Mesendoderm (in vitro differentiated cells): ENCODE results near the gene BLTP3A. TPM values are rescaled to one million over a fixed set of nuclear protein-coding genes. Genes with fewer than 3 reads are reported as not detected.
"Not testable (repeated sequence)": the region's sequence is repeated elsewhere in the genome, so short reads cannot be mapped to it uniquely, and the experiment has no call there.

Experiments used
- DNase-seq: peaks from one replicate; pipeline ENCODE4 v3.0.0; 2013
- H2AK5ac ChIP-seq: 2 replicates; pipeline ENCODE4 v1.6.1; 2013; ENCODE audit warnings: low read length, inconsistent platforms
- H2BK120ac ChIP-seq: 2 replicates; pipeline ENCODE4 v1.6.1; 2013; ENCODE audit warnings: low read depth, mild to moderate bottlenecking, low read length, moderate library complexity, mixed read lengths
- H2BK15ac ChIP-seq: replicated peaks from 2 replicates; pipeline ENCODE4 v1.6.1; 2013; ENCODE audit warnings: low read depth, mild to moderate bottlenecking, moderate library complexity
- H2BK5ac ChIP-seq: 2 replicates; pipeline ENCODE4 v1.6.1; 2013; ENCODE audit warnings: low read length, inconsistent platforms
- H3K18ac ChIP-seq: 2 replicates; pipeline ENCODE4 v1.6.1; 2013; ENCODE audit warnings: mild to moderate bottlenecking, low read length, mixed read lengths
- H3K23ac ChIP-seq: one replicate; pipeline ENCODE4 v1.6.1; 2013; ENCODE audit warnings: low read length
- H3K27ac ChIP-seq: 2 replicates; pipeline ENCODE4 v1.5.1; 2013; ENCODE audit warnings: low read depth, mild to moderate bottlenecking, inconsistent platforms, low read length, moderate library complexity
- H3K27me3 ChIP-seq: 2 replicates; pipeline ENCODE4 v1.6.1; 2013; ENCODE audit warnings: low read length, control low read depth, mild to moderate bottlenecking, inconsistent platforms; ENCODE audit not compliant: insufficient read depth, poor library complexity
- H3K36me3 ChIP-seq: 2 replicates; pipeline ENCODE4 v1.6.1; 2013; ENCODE audit warnings: low read length, inconsistent platforms; ENCODE audit not compliant: control insufficient read depth, insufficient read depth
- H3K4ac ChIP-seq: one replicate; pipeline ENCODE4 v1.6.1; 2013; ENCODE audit warnings: low read depth, mild to moderate bottlenecking, low read length, moderate library complexity
- H3K4me1 ChIP-seq: 2 replicates; pipeline ENCODE4 v1.6.1; 2013; ENCODE audit warnings: low read depth, low read length, inconsistent platforms; ENCODE audit not compliant: control insufficient read depth
- H3K4me2 ChIP-seq: 2 replicates; pipeline ENCODE4 v1.6.1; 2013; ENCODE audit warnings: low read length
- H3K4me3 ChIP-seq: 2 replicates; pipeline ENCODE4 v1.5.1; 2013; ENCODE audit warnings: mild to moderate bottlenecking, low read length
- H3K56ac ChIP-seq: one replicate; pipeline ENCODE4 v1.6.1; 2013; ENCODE audit warnings: low read length
- H3K79me1 ChIP-seq: 2 replicates; pipeline ENCODE4 v1.6.1; 2013; ENCODE audit warnings: low read length, inconsistent platforms
- H3K79me2 ChIP-seq: 2 replicates; pipeline ENCODE4 v1.6.1; 2013; ENCODE audit warnings: mild to moderate bottlenecking, low read length; ENCODE audit not compliant: control insufficient read depth, insufficient read depth
- H3K9ac ChIP-seq: 2 replicates; pipeline ENCODE4 v1.6.1; 2013; ENCODE audit warnings: low read length, inconsistent platforms
- H4K5ac ChIP-seq: one replicate; pipeline ENCODE4 v1.6.1; 2013; ENCODE audit warnings: low read length
- H4K8ac ChIP-seq: one replicate; pipeline ENCODE4 v1.6.1; 2013; ENCODE audit warnings: low read depth, mild to moderate bottlenecking, control low read depth, low read length, moderate library complexity
- WGBS: extraction: QIAGEN DNeasy Blood & Tissue Kit; methylation state at CpG from one replicate; pipeline ENCODE4 v1.1.7; 2013; ENCODE audit warnings: low lambda C conversion rate, missing lambda C conversion rate; ENCODE audit not compliant: insufficient coverage; ENCODE audit errors: extremely low coverage; 5-methylcytosine and 5-hydroxymethylcytosine counted together
- polyA plus RNA-seq, 2 experiments: library from polyadenylated mRNA; stranded (reverse); fragments of 200-250 nt; gene quantifications; one replicate each; pipeline ENCODE4 v1.2.3, GENCODE V29; 2013

Gene BLTP3A
- polyA plus RNA-seq (2013, experiment 1 of 2): 8.2 TPM
- 8.4 TPM for polyA plus RNA-seq (2013, experiment 2 of 2)

GRCh38 chr6:34791701-34792604 is at the start of gene BLTP3A:
TSS of gene BLTP3A (plus strand) at chr6:34792083. CDS start at chr6:34792251, 168 bp downstream.
- H2AK5ac ChIP-seq: no peak within 1 kb of the TSS
- DNase-seq: peak; percentile 83
- H3K4me3 ChIP-seq: peak within 1 kb of the TSS; percentile 84
- peak within 1 kb of the TSS; percentile 29 for H2BK5ac ChIP-seq
- H3K79me2 ChIP-seq: peaks cover 5% of the 10 kb centered on the region
- H4K5ac ChIP-seq: peak within 1 kb of the TSS; percentile 24
- H3K4ac ChIP-seq: peak within 1 kb of the TSS; percentile 46
- H3K4me1 ChIP-seq: peaks cover 3% of the 10 kb centered on the region
- H2BK15ac ChIP-seq: no peak within 1 kb of the TSS
- peak within 1 kb of the TSS; percentile 83 for H3K18ac ChIP-seq
- no CpG with 5 or more reads among the region's 99 CpGs for WGBS
- H3K56ac ChIP-seq: peak within 1 kb of the TSS; percentile 95
- peak within 1 kb of the TSS; percentile 79 for H3K9ac ChIP-seq
- no peaks in the 10 kb centered on the region for H3K27me3 ChIP-seq
- H4K8ac ChIP-seq: peak within 1 kb of the TSS; percentile 57
- no peak within 1 kb of the TSS for H2BK120ac ChIP-seq
- peak within 1 kb of the TSS; percentile 91 for H3K27ac ChIP-seq
- peak within 1 kb of the TSS; percentile 91 for H3K4me2 ChIP-seq
- peak within 1 kb of the TSS; percentile 100 for H3K23ac ChIP-seq
- peaks cover 6% of the 10 kb centered on the region for H3K79me1 ChIP-seq
- no peaks in the 10 kb centered on the region for H3K36me3 ChIP-seq

DNA sequence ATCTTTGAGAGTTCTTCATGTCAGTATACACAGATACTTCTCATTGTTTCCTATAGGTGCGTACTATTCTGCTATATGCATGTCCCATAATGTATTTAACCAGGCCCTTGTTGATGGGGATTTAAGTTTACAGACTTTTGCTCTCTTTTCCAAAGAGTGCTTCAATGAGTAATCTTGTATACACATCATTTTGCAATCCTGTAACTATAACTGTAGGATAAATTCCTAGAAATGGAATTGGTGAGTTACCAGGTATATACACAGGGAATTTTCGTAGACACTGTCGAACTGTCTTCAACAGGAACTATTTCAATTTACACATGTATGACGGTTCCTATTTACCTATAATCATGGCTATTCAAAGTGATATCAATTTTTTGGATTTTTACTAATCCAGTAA is 49.8 kb upstream of the BLTP3A start:
- no peaks in the 10 kb centered on the region for H3K79me1 ChIP-seq
- no peak overlapping the region for H3K4me3 ChIP-seq
- no peak for DNase-seq
- no peak overlapping the region for H3K4ac ChIP-seq
- H3K4me2 ChIP-seq: no peak overlapping the region
- H3K27ac ChIP-seq: no peak overlapping the region
- no peak overlapping the region for H3K23ac ChIP-seq
- H3K27me3 ChIP-seq: no peaks in the 10 kb centered on the region
- H3K79me2 ChIP-seq: no peaks in the 10 kb centered on the region
- no peak overlapping the region for H2AK5ac ChIP-seq
- H3K36me3 ChIP-seq: no peaks in the 10 kb centered on the region
- H2BK5ac ChIP-seq: no peak overlapping the region
- H3K56ac ChIP-seq: no peak overlapping the region
- no peak overlapping the region for H3K18ac ChIP-seq
- H4K5ac ChIP-seq: no peak overlapping the region
- no peak overlapping the region for H3K9ac ChIP-seq
- no peak overlapping the region for H2BK120ac ChIP-seq
- no CpG with 5 or more reads among the region's 4 CpGs for WGBS
- H2BK15ac ChIP-seq: no peak overlapping the region
- H4K8ac ChIP-seq: no peak overlapping the region
- H3K4me1 ChIP-seq: no peaks in the 10 kb centered on the region

- H3K56ac ChIP-seq: no peak overlapping the region
- no peak overlapping the region for H2BK120ac ChIP-seq
- no peak for DNase-seq
- no peaks in the 10 kb centered on the region for H3K79me1 ChIP-seq
- no peak overlapping the region for H2BK5ac ChIP-seq
- no peak overlapping the region for H3K18ac ChIP-seq
- H3K23ac ChIP-seq: no peak overlapping the region
- no peak overlapping the region for H3K4ac ChIP-seq
- H4K8ac ChIP-seq: no peak overlapping the region
- no peak overlapping the region for H2AK5ac ChIP-seq
- H3K4me3 ChIP-seq: no peak overlapping the region
- H3K27me3 ChIP-seq: no peaks in the 10 kb centered on the region
- no peak overlapping the region for H3K9ac ChIP-seq
- H3K36me3 ChIP-seq: no peaks in the 10 kb centered on the region
- no peak overlapping the region for H3K27ac ChIP-seq
- no CpG with 5 or more reads among the region's 7 CpGs for WGBS
- no peak overlapping the region for H3K4me2 ChIP-seq
- no peak overlapping the region for H2BK15ac ChIP-seq
- no peaks in the 10 kb centered on the region for H3K4me1 ChIP-seq
- no peak overlapping the region for H4K5ac ChIP-seq
- H3K79me2 ChIP-seq: no peaks in the 10 kb centered on the region
Observed at GRCh38 chr6:34743625-34744293, 48.1 kb upstream of the BLTP3A start.

DNA sequence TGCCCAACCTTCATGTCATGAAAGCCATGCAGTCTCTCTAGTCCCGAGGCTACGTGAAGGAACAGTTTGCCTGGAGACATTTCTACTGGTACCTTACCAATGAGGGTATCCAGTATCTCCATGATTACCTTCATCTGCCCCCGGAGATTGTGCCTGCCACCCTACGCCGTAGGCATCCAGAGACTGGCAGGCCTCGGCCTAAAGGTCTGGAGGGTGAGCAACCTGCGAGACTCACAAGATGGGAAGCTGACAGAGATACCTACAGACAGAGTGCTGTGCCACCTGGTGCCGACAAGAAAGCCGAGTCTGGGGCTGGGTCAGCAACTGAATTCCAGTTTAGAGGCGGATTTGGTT is 47.6 kb upstream of the BLTP3A start:
- H3K27ac ChIP-seq, H3K56ac ChIP-seq, H3K36me3 ChIP-seq, H3K79me2 ChIP-seq, H2AK5ac ChIP-seq, H3K27me3 ChIP-seq, H3K4ac ChIP-seq, H3K4me1 ChIP-seq, H3K18ac ChIP-seq, H2BK120ac ChIP-seq, H3K79me1 ChIP-seq, H2BK5ac ChIP-seq, DNase-seq, H3K23ac ChIP-seq, H4K5ac ChIP-seq, H2BK15ac ChIP-seq, H3K9ac ChIP-seq, H3K4me3 ChIP-seq, H4K8ac ChIP-seq, H3K4me2 ChIP-seq: not testable (repeated sequence)
- WGBS: no CpG with 5 or more reads among the region's 10 CpGs

- no peak overlapping the region for H3K18ac ChIP-seq
- H2BK15ac ChIP-seq: no peak overlapping the region
- no peak overlapping the region for H2BK5ac ChIP-seq
- H4K5ac ChIP-seq: no peak overlapping the region
- no peaks in the 10 kb centered on the region for H3K79me1 ChIP-seq
- DNase-seq: no peak
- no peaks in the 10 kb centered on the region for H3K27me3 ChIP-seq
- H3K27ac ChIP-seq: no peak overlapping the region
- H3K23ac ChIP-seq: no peak overlapping the region
- H3K4me1 ChIP-seq: no peaks in the 10 kb centered on the region
- no CpG with 5 or more reads among the region's 10 CpGs for WGBS
- H3K56ac ChIP-seq: no peak overlapping the region
- H3K4me3 ChIP-seq: no peak overlapping the region
- H3K36me3 ChIP-seq: no peaks in the 10 kb centered on the region
- no peak overlapping the region for H2BK120ac ChIP-seq
- no peak overlapping the region for H3K4me2 ChIP-seq
- H2AK5ac ChIP-seq: no peak overlapping the region
- no peak overlapping the region for H3K4ac ChIP-seq
- H3K9ac ChIP-seq: no peak overlapping the region
- no peak overlapping the region for H4K8ac ChIP-seq
- H3K79me2 ChIP-seq: no peaks in the 10 kb centered on the region
Observed at GRCh38 chr6:34745277-34746103, 46.4 kb upstream of the BLTP3A start.
